ENCODE results near the gene TBCC. TPM values are rescaled to one million over a fixed set of nuclear protein-coding genes. Genes with fewer than 3 reads are reported as not detected.

The TBCC gene
- total and polyA plus RNA-seq, 10 of the 15 experiments (the other 5 are each of a cell fraction or from before 2014, with no cell fraction given), result 2.5 to 41.9 (median 20.3) TPM

DNA sequence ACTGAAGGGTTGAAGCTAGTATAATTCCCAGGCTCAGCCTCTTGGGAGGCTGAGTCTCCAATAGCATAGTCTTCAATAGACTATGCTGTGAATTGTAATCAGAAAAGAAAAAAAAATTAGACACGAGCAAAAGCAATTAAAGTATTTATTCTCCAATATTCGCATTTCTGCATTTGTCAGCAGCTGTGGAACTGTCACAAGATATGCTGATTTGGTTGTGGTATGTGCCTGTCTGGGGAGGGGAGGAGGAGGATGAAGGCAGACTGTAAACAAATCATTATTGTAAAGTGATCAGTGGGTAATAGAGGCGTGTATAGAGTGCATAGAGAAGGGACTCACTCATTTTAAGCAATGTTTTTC is 25.8 kb upstream of the TBCC start:
- ChIA-PET POLR2A (interaction anchor here (0.5 to 8.8 kb wide), 7 partner anchors 10 to 121 kb away, joined by 4 to 140 read pairs (median 7); partner anchors contain the start of genes BICRAL, RPL7L1 and TBCC), RAD21 (ENCODE audit: unreplicated experiment) (interaction anchor here (0.8 to 17.0 kb wide), 12 partner anchors 8 to 1038 kb away, joined by 3 to 227 read pairs (median 4); partner anchors contain the start of genes BICRAL, RPL7L1 and TBCC), SMC1A (ENCODE audit: uncharacterized antibody, unreplicated experiment) (interaction anchor here (1.0 to 9.6 kb wide), 11 partner anchors 9 to 199 kb away, joined by 3 to 92 read pairs (median 3); partner anchors contain the start of genes BICRAL and TBCC), CTCF (interaction anchor here (1.0 to 4.9 kb wide), 4 partner anchors 9 to 28 kb away, joined by 3 to 25 read pairs (median 6); no protein-coding TSS in a partner anchor)
- intact Hi-C loops (cut with micrococcal nuclease; ENCODE audit: unreplicated experiment), result loop anchor here (1.0 to 10.0 kb wide), 2 partner anchors 25 to 613 kb away; partner anchors contain the start of gene TBCC
- BruUV-seq (replicated peaks), result no TSS peak
- WGBS (ENCODE audit: insufficient coverage, insufficient replicate concordance, low lambda C conversion rate, missing lambda C conversion rate), result 0% methylated on average over 3 of the region's 3 CpGs
- in situ Hi-C loops (cut with MboI), result no loop called here
- Histone ChIP-seq H3K36me3 (ENCODE audit: control insufficient read depth in 2 of 2, insufficient read depth in 2 of 2, low read length in 1 of 2) (no peaks in the 10 kb centered on the region), H3K79me2 (ENCODE audit: control insufficient read depth, insufficient read depth, low read length) (peaks cover 18% of the 10 kb centered on the region), H3K27ac (ENCODE audit: control insufficient read depth, insufficient read depth) (peak overlapping the region; percentile 54), H2AFZ (ENCODE audit: control insufficient read depth, low read depth, low read length) (no peak overlapping the region), H3K27me3 (replicated peaks in 1 of 2; ENCODE audit: control insufficient read depth in 2 of 2, insufficient read depth in 2 of 2, low read length in 1 of 2) (no peaks in the 10 kb centered on the region), H3K9me3 (replicated peaks; ENCODE audit: control insufficient read depth, insufficient read depth, low read length) (no peaks in the 10 kb centered on the region), H3K4me3 (peak overlapping the region; percentile 51), H4K20me1 (ENCODE audit: control insufficient read depth, insufficient read depth) (no peaks in the 10 kb centered on the region), H3K4me1 (ENCODE audit: control insufficient read depth, insufficient read depth, low read length) (peaks cover 49% of the 10 kb centered on the region), H3K4me2 (ENCODE audit: control insufficient read depth, insufficient read depth) (peak overlapping the region; percentile 82), H3K9ac (ENCODE audit: control insufficient read depth, insufficient read depth, low read length) (peak overlapping the region; percentile 48)
- ATAC-seq, result peak; percentile 14; the same call in 1 of the 3 replicates
- DNase-seq (ENCODE audit: low read depth, low spot score), result no peak
- FAIRE-seq, result no peak
- no peak for TF ChIP-seq HDAC2 (IDR thresholded peaks at IDR 0.05)
- TF ChIP-seq WRNIP1 (IDR thresholded peaks at IDR 0.05; ENCODE audit: borderline replicate concordance, low read depth, low read length), result no peak
- TF ChIP-seq DPF2 (IDR thresholded peaks at IDR 0.05), result peak; percentile 3; the same call in 1 of the 2 replicates
- TF ChIP-seq NFYA (IDR thresholded peaks at IDR 0.05; ENCODE audit: borderline replicate concordance, low read depth, low read length), result no peak
- no peak for TF ChIP-seq ASH2L (IDR thresholded peaks at IDR 0.05; ENCODE audit: borderline replicate concordance, low read depth)
- TF ChIP-seq, protein P1, sequence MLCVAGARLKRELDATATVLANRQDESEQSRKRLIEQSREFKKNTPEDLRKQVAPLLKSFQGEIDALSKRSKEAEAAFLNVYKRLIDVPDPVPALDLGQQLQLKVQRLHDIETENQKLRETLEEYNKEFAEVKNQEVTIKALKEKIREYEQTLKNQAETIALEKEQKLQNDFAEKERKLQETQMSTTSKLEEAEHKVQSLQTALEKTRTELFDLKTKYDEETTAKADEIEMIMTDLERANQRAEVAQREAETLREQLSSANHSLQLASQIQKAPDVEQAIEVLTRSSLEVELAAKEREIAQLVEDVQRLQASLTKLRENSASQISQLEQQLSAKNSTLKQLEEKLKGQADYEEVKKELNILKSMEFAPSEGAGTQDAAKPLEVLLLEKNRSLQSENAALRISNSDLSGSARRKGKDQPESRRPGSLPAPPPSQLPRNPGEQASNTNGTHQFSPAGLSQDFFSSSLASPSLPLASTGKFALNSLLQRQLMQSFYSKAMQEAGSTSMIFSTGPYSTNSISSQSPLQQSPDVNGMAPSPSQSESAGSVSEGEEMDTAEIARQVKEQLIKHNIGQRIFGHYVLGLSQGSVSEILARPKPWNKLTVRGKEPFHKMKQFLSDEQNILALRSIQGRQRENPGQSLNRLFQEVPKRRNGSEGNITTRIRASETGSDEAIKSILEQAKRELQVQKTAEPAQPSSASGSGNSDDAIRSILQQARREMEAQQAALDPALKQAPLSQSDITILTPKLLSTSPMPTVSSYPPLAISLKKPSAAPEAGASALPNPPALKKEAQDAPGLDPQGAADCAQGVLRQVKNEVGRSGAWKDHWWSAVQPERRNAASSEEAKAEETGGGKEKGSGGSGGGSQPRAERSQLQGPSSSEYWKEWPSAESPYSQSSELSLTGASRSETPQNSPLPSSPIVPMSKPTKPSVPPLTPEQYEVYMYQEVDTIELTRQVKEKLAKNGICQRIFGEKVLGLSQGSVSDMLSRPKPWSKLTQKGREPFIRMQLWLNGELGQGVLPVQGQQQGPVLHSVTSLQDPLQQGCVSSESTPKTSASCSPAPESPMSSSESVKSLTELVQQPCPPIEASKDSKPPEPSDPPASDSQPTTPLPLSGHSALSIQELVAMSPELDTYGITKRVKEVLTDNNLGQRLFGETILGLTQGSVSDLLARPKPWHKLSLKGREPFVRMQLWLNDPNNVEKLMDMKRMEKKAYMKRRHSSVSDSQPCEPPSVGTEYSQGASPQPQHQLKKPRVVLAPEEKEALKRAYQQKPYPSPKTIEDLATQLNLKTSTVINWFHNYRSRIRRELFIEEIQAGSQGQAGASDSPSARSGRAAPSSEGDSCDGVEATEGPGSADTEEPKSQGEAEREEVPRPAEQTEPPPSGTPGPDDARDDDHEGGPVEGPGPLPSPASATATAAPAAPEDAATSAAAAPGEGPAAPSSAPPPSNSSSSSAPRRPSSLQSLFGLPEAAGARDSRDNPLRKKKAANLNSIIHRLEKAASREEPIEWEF (IDR thresholded peaks at IDR 0.05; ENCODE audit: insufficient replicate concordance, low read depth, low read length), result no peak
- TF ChIP-seq ZNF217 (IDR thresholded peaks at IDR 0.05), result 0 out of 2 replicates have a peak, but pooled peaks have one; percentile 38
- TF ChIP-seq, protein P2, sequence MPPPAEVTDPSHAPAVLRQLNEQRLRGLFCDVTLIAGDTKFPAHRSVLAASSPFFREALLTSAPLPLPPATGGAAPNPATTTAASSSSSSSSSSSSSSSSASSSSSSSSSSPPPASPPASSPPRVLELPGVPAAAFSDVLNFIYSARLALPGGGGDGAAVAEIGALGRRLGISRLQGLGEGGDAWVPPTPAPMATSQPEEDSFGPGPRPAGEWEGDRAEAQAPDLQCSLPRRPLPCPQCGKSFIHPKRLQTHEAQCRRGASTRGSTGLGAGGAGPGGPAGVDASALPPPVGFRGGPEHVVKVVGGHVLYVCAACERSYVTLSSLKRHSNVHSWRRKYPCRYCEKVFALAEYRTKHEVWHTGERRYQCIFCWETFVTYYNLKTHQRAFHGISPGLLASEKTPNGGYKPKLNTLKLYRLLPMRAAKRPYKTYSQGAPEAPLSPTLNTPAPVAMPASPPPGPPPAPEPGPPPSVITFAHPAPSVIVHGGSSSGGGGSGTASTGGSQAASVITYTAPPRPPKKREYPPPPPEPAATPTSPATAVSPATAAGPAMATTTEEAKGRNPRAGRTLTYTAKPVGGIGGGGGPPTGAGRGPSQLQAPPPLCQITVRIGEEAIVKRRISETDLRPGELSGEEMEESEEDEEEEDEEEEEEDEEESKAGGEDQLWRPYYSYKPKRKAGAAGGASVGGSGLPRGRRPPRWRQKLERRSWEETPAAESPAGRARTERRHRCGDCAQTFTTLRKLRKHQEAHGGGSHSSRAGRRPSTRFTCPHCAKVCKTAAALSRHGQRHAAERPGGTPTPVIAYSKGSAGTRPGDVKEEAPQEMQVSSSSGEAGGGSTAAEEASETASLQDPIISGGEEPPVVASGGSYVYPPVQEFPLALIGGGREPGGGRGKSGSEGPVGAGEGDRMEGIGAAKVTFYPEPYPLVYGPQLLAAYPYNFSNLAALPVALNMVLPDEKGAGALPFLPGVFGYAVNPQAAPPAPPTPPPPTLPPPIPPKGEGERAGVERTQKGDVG (CRISPR knock-in tag; IDR thresholded peaks at IDR 0.05), result no peak
- TF ChIP-seq, protein P3, sequence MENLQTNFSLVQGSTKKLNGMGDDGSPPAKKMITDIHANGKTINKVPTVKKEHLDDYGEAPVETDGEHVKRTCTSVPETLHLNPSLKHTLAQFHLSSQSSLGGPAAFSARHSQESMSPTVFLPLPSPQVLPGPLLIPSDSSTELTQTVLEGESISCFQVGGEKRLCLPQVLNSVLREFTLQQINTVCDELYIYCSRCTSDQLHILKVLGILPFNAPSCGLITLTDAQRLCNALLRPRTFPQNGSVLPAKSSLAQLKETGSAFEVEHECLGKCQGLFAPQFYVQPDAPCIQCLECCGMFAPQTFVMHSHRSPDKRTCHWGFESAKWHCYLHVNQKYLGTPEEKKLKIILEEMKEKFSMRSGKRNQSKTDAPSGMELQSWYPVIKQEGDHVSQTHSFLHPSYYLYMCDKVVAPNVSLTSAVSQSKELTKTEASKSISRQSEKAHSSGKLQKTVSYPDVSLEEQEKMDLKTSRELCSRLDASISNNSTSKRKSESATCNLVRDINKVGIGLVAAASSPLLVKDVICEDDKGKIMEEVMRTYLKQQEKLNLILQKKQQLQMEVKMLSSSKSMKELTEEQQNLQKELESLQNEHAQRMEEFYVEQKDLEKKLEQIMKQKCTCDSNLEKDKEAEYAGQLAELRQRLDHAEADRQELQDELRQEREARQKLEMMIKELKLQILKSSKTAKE (IDR thresholded peaks at IDR 0.05; ENCODE audit: low read depth, poor library complexity, severe bottlenecking), result peak; percentile 6
- TF ChIP-seq, protein P4, sequence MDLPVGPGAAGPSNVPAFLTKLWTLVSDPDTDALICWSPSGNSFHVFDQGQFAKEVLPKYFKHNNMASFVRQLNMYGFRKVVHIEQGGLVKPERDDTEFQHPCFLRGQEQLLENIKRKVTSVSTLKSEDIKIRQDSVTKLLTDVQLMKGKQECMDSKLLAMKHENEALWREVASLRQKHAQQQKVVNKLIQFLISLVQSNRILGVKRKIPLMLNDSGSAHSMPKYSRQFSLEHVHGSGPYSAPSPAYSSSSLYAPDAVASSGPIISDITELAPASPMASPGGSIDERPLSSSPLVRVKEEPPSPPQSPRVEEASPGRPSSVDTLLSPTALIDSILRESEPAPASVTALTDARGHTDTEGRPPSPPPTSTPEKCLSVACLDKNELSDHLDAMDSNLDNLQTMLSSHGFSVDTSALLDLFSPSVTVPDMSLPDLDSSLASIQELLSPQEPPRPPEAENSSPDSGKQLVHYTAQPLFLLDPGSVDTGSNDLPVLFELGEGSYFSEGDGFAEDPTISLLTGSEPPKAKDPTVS (IDR thresholded peaks at IDR 0.05; ENCODE audit: low read depth, low read length), result no peak
